ENCODE data around the gene ELF1.

GRCh38 chr13:41059456-41060081, 40.5 kb upstream of the ELF1 start:
- no peak for TF ChIP-seq POLR2A (IDR thresholded peaks at IDR 0.05; ENCODE audit: low read depth, low read length)
- TF ChIP-seq CTCF (conservative IDR thresholded peaks at IDR 0.05; ENCODE audit: low read depth, low read length): 0 out of 2 replicates have a peak, but pooled peaks have one; percentile 0
- TF ChIP-seq RAD21 (IDR thresholded peaks at IDR 0.05; ENCODE audit: low read length): no peak
- TF ChIP-seq RCOR1 (IDR thresholded peaks at IDR 0.05; ENCODE audit: insufficient replicate concordance, low read length): no peak
- no peak for TF ChIP-seq CEBPB (IDR thresholded peaks at IDR 0.05; ENCODE audit: low read depth, low read length)
- TF ChIP-seq SMC3 (IDR thresholded peaks at IDR 0.05; ENCODE audit: low read depth, low read length): no peak
- no peak for TF ChIP-seq NFE2L2 (IDR thresholded peaks at IDR 0.05; ENCODE audit: low read depth, low read length)
- no peak for TF ChIP-seq MAZ (IDR thresholded peaks at IDR 0.05; ENCODE audit: borderline replicate concordance, low read depth, low read length)
- no peak for TF ChIP-seq MAFK (IDR thresholded peaks at IDR 0.05; ENCODE audit: low read depth, low read length)
- TF ChIP-seq FOS (IDR thresholded peaks at IDR 0.05; ENCODE audit: low read depth, low read length): no peak
- TF ChIP-seq RFX5 (IDR thresholded peaks at IDR 0.05; ENCODE audit: low read depth, low read length): no peak
- no peak for TF ChIP-seq MXI1 (IDR thresholded peaks at IDR 0.05; ENCODE audit: borderline replicate concordance, low read depth, low read length)
